Liver (tissue), 9 donors: ENCODE results near the gene PACS1. TPM values are rescaled to one million over a fixed set of nuclear protein-coding genes. Genes with fewer than 3 reads are reported as not detected.

Experiments
- DNase-seq: peaks from one replicate; pipeline ENCODE4 v3.0.0-alpha.2; 2017; ENCODE audit warnings: low spot score
- H3K27ac ChIP-seq, 2 donors: one replicate each; pipeline ENCODE4 v1.7.0; 2013; ENCODE audit warnings: inconsistent platforms in 2 of 2, low read length in 2 of 2, control low read depth in 1 of 2, low read depth in 1 of 2, mild to moderate bottlenecking in 1 of 2
- H3K27me3 ChIP-seq, 4 donors: one replicate each; pipeline versions ENCODE4 v1.6.1 to v1.7.0; 2013; ENCODE audit warnings: low read length in 3 of 4, inconsistent platforms in 1 of 4, mild to moderate bottlenecking in 1 of 4, moderate library complexity in 1 of 4; ENCODE audit not compliant: control insufficient read depth in 4 of 4, insufficient read depth in 4 of 4
- H3K36me3 ChIP-seq, 4 donors: one replicate each; pipeline versions ENCODE4 v1.6.1 to v1.7.0; 2013; ENCODE audit warnings: low read length in 3 of 4, mild to moderate bottlenecking in 3 of 4, low read depth in 1 of 4, moderate library complexity in 1 of 4; ENCODE audit not compliant: control insufficient read depth in 4 of 4, insufficient read depth in 3 of 4
- H3K4me1 ChIP-seq, 4 donors: one replicate each; pipeline versions ENCODE4 v1.6.1 to v1.7.0; 2013; ENCODE audit warnings: low read length in 3 of 4, mild to moderate bottlenecking in 3 of 4, moderate library complexity in 1 of 4; ENCODE audit not compliant: control insufficient read depth in 4 of 4, insufficient read depth in 4 of 4
- H3K4me3 ChIP-seq, 3 donors: one replicate each; pipeline versions ENCODE4 v1.6.1 to v1.7.0; 2013; ENCODE audit warnings: low read length in 3 of 3, control low read depth in 1 of 3, low read depth in 1 of 3, mild to moderate bottlenecking in 1 of 3
- H3K9ac ChIP-seq, 2 donors: one replicate each; pipeline ENCODE4 v1.7.0; 2013; ENCODE audit warnings: low read length in 2 of 2, mild to moderate bottlenecking in 2 of 2, moderate library complexity in 2 of 2, control low read depth in 1 of 2, low read depth in 1 of 2
- H3K9me3 ChIP-seq, 4 donors: one replicate each; pipeline versions ENCODE4 v1.6.1 to v1.7.0; 2013; ENCODE audit warnings: low read length in 3 of 4; ENCODE audit not compliant: control insufficient read depth in 4 of 4
- ATF3 ChIP-seq: IDR thresholded peaks from 2 replicates; pipeline ENCODE4 v1.6.1; 2016; ENCODE audit warnings: antibody characterized with exemption
- EGR1 ChIP-seq, 2 donors: IDR thresholded peaks; 2 replicates each; pipeline ENCODE4 v1.6.1; 2016 to 2018; ENCODE audit warnings: antibody characterized with exemption in 2 of 2, low read depth in 2 of 2
- FOXA1 ChIP-seq: IDR thresholded peaks from 2 replicates; pipeline ENCODE4 v1.6.1; 2016; ENCODE audit warnings: antibody characterized with exemption
- FOXA2 ChIP-seq: IDR thresholded peaks from 2 replicates; pipeline ENCODE4 v1.6.1; 2016; ENCODE audit warnings: antibody characterized with exemption
- GABPA ChIP-seq, 2 donors: IDR thresholded peaks in 1 of 2; conservative IDR thresholded peaks in 1 of 2; 2 replicates each; pipeline ENCODE4 v1.6.1; 2016; ENCODE audit warnings: antibody characterized with exemption in 2 of 2, mild to moderate bottlenecking in 1 of 2, moderate library complexity in 1 of 2
- HNF4A ChIP-seq, 2 donors: conservative IDR thresholded peaks; 2 replicates each; pipeline ENCODE4 v1.6.1; 2016; ENCODE audit warnings: antibody characterized with exemption in 2 of 2, mild to moderate bottlenecking in 2 of 2
- HNF4G ChIP-seq: IDR thresholded peaks from 2 replicates; pipeline ENCODE4 v1.6.1; 2016; ENCODE audit warnings: antibody characterized with exemption
- JUND ChIP-seq, 2 donors: IDR thresholded peaks; 2 replicates each; pipeline ENCODE4 v1.6.1; 2016; ENCODE audit warnings: antibody characterized with exemption in 2 of 2
- NR2F2 ChIP-seq: IDR thresholded peaks from 2 replicates; pipeline ENCODE4 v1.6.1; 2016; ENCODE audit warnings: antibody characterized with exemption
- RAD21 ChIP-seq, 2 donors: IDR thresholded peaks; 2 replicates each; pipeline ENCODE4 v1.6.1; 2016; ENCODE audit warnings: antibody characterized with exemption in 2 of 2, mild to moderate bottlenecking in 2 of 2
- REST ChIP-seq: IDR thresholded peaks from 2 replicates; pipeline ENCODE4 v1.6.1; 2016; ENCODE audit warnings: antibody characterized with exemption, mild to moderate bottlenecking
- RXRA ChIP-seq, 2 donors: IDR thresholded peaks; 2 replicates each; pipeline ENCODE4 v1.6.1; 2017 to 2018; ENCODE audit warnings: antibody characterized with exemption in 2 of 2, mild to moderate bottlenecking in 1 of 2
- SP1 ChIP-seq: IDR thresholded peaks from 2 replicates; pipeline ENCODE4 v1.6.1; 2018; ENCODE audit warnings: antibody characterized with exemption, mild to moderate bottlenecking
- TAF1 ChIP-seq: conservative IDR thresholded peaks from 2 replicates; pipeline ENCODE4 v1.6.1; 2016; ENCODE audit warnings: antibody characterized with exemption, mild to moderate bottlenecking
- ZBTB33 ChIP-seq: IDR thresholded peaks from 2 replicates; pipeline ENCODE4 v1.6.1; 2016; ENCODE audit warnings: antibody characterized with exemption
- WGBS: extraction: QIAGEN DNeasy Blood & Tissue Kit; methylation state at CpG from one replicate; pipeline ENCODE4 v1.1.7; 2013; 5-methylcytosine and 5-hydroxymethylcytosine counted together
- polyA plus RNA-seq, 2 donors: library from polyadenylated mRNA; stranded (reverse) in 1 of 2; unstranded in 1 of 2; fragments of 200-250 nt in 1 of 2; fragments of >200 nt in 1 of 2; fragmentation: Nextera tagmentation in 1 of 2; extraction: Ambion mirVana in 1 of 2; gene quantifications; one replicate each; pipeline versions ENCODE4 v1.2.1 to v1.2.3, GENCODE V29; 2013 to 2015
- total RNA-seq, 2 donors: library from RNA; depleted of rRNA; stranded (reverse); fragments of >200 nt; gene quantifications; one replicate each; pipeline ENCODE4 v1.2.3, GENCODE V29; 2014
- TF ChIP-seq, protein P1 (sequence below): IDR thresholded peaks from 2 replicates; pipeline ENCODE4 v1.6.1; 2016; ENCODE audit warnings: antibody characterized with exemption
- TF ChIP-seq, protein P2 (sequence below): fragments of 150-350 bp; IDR thresholded peaks from 2 replicates; pipeline ENCODE4 v1.5.1; 2017; ENCODE audit warnings: improper control_type of control experiment, low read depth, low read length; ENCODE audit not compliant: missing input control
- donor health status: healthy.
- donor health status: healthy.
- donor health status: healthy.
- donor health status: healthy.
- donor health status: healthy.

The PACS1 gene
- total and polyA plus RNA-seq, 4 donors, result 2.7 to 9.1 (median 7.3) TPM

- H3K4me3 ChIP-seq, result no peak overlapping the region
- DNase-seq, result no peak
- H3K9ac ChIP-seq, result no peak overlapping the region
- no peaks in the 10 kb centered on the region for H3K4me1 ChIP-seq
- 61% methylated on average over 2 of the region's 2 CpGs for WGBS
- no peaks in the 10 kb centered on the region for H3K36me3 ChIP-seq
- H3K27me3 ChIP-seq, result no peaks in the 10 kb centered on the region
- no peaks in the 10 kb centered on the region for H3K9me3 ChIP-seq
- H3K27ac ChIP-seq, result no peak overlapping the region
- TF ChIP-seq, protein P1, sequence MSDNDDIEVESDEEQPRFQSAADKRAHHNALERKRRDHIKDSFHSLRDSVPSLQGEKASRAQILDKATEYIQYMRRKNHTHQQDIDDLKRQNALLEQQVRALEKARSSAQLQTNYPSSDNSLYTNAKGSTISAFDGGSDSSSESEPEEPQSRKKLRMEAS, result no peak
- TF ChIP-seq NR2F2 (no peak), GABPA (IDR thresholded peaks at IDR 0.05 in 1 of 2, conservative IDR thresholded peaks at IDR 0.05 in 1 of 2) (no peak), ZBTB33 (no peak), FOXA2 (no peak), HNF4A (conservative IDR thresholded peaks at IDR 0.05) (no peak), RXRA (IDR thresholded peaks at IDR 0.05) (no peak), EGR1 (IDR thresholded peaks at IDR 0.05; ENCODE audit: low read depth in 2 of 2) (no peak), JUND (IDR thresholded peaks at IDR 0.05) (no peak), HNF4G (no peak), TAF1 (no peak), FOXA1 (no peak)
- TF ChIP-seq, protein P2, sequence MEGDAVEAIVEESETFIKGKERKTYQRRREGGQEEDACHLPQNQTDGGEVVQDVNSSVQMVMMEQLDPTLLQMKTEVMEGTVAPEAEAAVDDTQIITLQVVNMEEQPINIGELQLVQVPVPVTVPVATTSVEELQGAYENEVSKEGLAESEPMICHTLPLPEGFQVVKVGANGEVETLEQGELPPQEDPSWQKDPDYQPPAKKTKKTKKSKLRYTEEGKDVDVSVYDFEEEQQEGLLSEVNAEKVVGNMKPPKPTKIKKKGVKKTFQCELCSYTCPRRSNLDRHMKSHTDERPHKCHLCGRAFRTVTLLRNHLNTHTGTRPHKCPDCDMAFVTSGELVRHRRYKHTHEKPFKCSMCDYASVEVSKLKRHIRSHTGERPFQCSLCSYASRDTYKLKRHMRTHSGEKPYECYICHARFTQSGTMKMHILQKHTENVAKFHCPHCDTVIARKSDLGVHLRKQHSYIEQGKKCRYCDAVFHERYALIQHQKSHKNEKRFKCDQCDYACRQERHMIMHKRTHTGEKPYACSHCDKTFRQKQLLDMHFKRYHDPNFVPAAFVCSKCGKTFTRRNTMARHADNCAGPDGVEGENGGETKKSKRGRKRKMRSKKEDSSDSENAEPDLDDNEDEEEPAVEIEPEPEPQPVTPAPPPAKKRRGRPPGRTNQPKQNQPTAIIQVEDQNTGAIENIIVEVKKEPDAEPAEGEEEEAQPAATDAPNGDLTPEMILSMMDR, result no peak
Observed at GRCh38 chr11:66150140-66150539, 80.1 kb downstream of the PACS1 start.

DNA sequence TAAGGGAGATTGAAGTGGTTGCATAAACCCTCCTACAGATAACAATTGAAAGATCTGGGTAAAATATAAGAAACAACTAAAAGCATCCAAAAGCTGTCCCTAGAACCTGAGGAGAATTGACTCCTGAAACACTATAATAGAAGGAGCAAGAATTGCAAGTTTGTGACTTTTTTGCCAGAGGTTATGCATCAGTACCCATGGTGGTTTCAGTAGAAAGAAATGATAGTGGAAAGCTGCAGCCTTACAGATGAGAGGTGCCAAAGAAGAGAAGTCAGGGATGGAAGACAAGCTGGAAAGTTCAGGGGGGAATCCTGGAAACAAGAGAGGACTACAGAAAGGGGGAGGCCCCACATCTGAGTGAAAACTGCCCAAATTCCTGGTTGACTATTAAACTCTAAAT lies 80.7 kb downstream of the PACS1 start:
- no peak overlapping the region for H3K9ac ChIP-seq
- TF ChIP-seq, protein P1, result no peak
- no peak for TF ChIP-seq JUND (IDR thresholded peaks at IDR 0.05)
- TF ChIP-seq SP1, result no peak
- TF ChIP-seq, protein P2, result no peak
- no peak for TF ChIP-seq GABPA (IDR thresholded peaks at IDR 0.05 in 1 of 2, conservative IDR thresholded peaks at IDR 0.05 in 1 of 2)
- TF ChIP-seq RXRA (IDR thresholded peaks at IDR 0.05), result no peak
- TF ChIP-seq HNF4G, result no peak
- TF ChIP-seq TAF1, result no peak
- TF ChIP-seq ATF3, result no peak
- TF ChIP-seq RAD21 (IDR thresholded peaks at IDR 0.05), result no peak
- TF ChIP-seq REST, result no peak
- no peak for TF ChIP-seq FOXA2
- no peak for TF ChIP-seq NR2F2
- H3K4me3 ChIP-seq, result no peak overlapping the region
- no peaks in the 10 kb centered on the region for H3K27me3 ChIP-seq
- H3K9me3 ChIP-seq, result no peaks in the 10 kb centered on the region
- no peaks in the 10 kb centered on the region for H3K4me1 ChIP-seq
- DNase-seq, result no peak
- H3K36me3 ChIP-seq, result no peaks in the 10 kb centered on the region
- H3K27ac ChIP-seq, result no peak overlapping the region
